ENCODE results near the gene KCNIP1. TPM values are rescaled to one million over a fixed set of nuclear protein-coding genes. Genes with fewer than 3 reads are reported as not detected.

The KCNIP1 gene
- total and polyA plus RNA-seq, 2 of the 8 experiments (the other 6 are each of a cell fraction or from before 2014, with no cell fraction given) = 0.52 to 0.83 TPM

DNA sequence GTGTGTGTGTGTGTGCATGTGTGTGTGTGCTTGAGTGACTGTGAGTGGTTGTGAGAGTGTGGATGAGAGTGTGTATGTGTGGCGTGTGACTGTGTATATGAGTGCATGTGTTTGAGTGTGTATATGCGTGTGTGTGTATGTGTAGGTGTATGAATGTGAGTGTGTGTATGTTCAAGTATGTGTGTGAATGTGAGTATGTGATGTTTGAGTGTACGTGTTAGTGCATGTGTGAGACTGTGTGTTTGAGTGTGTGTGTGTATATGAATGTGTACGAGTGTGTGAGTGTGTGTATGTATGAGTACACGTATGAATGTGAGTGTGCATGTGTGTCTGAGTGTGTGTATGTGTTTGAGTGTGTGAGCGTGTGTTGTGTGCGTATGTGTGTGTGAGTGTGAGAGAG lies 47.8 kb downstream of the KCNIP1 start:
- FAIRE-seq = no peak
- no peak for DNase-seq (ENCODE audit: low read depth in 1 of 2, low spot score in 2 of 2)
- H2BK12ac ChIP-seq (ENCODE audit: low read depth, low read length) = peak overlapping the region; percentile 56; the same call in 1 of the 2 replicates
- H4K5ac ChIP-seq (ENCODE audit: insufficient read length, low read depth, low read length) = no peak overlapping the region
- no peaks in the 10 kb centered on the region for H3K79me1 ChIP-seq (ENCODE audit: low read depth, low read length)
- H3K23ac ChIP-seq (ENCODE audit: insufficient read length) = no peak overlapping the region
- H2BK15ac ChIP-seq (ENCODE audit: low read length) = peak overlapping the region; percentile 55; the same call in 1 of the 2 replicates
- H3K23me2 ChIP-seq (ENCODE audit: low read depth, low read length) = peaks cover 10% of the 10 kb centered on the region
- H2AFZ ChIP-seq (ENCODE audit: low read length) = no peak overlapping the region
- CTCF ChIA-PET (ENCODE audit: partially characterized antibody) = interaction anchor here (0.9 kb wide), 1 partner anchor 52 kb away, joined by 3 read pairs; no protein-coding TSS in a partner anchor
- no peak overlapping the region; the same call in 1 of the 2 replicates for H2AK5ac ChIP-seq (ENCODE audit: low read depth, low read length)
- H3K4me2 ChIP-seq (ENCODE audit: insufficient read depth in 1 of 2, low read depth in 2 of 2, low read length in 2 of 2) = no peak overlapping the region
- H3K4me1 ChIP-seq (replicated peaks in 1 of 4; ENCODE audit: control insufficient read depth in 3 of 4, insufficient read depth in 4 of 4, low read length in 3 of 4) = peaks cover 0 to 8% (median 2%) of the 10 kb centered on the region in 4 experiments; a peak in 1 of 7 replicates
- WGBS, 2 experiments (ENCODE audit: extremely low coverage in 1 of 2, insufficient coverage in 1 of 2, insufficient read length in 1 of 2, insufficient replicate concordance in 2 of 2, low coverage in 1 of 2, low lambda C conversion rate in 2 of 2, missing lambda C conversion rate in 1 of 2) = 86 to 100% methylated on average over 6 to 7 of the region's 7 CpGs
- H3K27me3 ChIP-seq (replicated peaks in 1 of 4; ENCODE audit: control insufficient read depth in 3 of 4, extremely low read depth in 1 of 4, insufficient read depth in 3 of 4, low read length in 3 of 4) = no peaks in the 10 kb centered on the region
- H3K14ac ChIP-seq (ENCODE audit: insufficient read length) = no peak overlapping the region
- POLR2A ChIA-PET (ENCODE audit: partially characterized antibody) = no interaction called here
- H3K9ac ChIP-seq (replicated peaks in 1 of 4; ENCODE audit: extremely low read depth in 1 of 4, low read depth in 3 of 4, low read length in 3 of 4) = no peak overlapping the region; a peak in 1 of 7 replicates
- H2BK20ac ChIP-seq (ENCODE audit: low read length) = no peak overlapping the region
- no peaks in the 10 kb centered on the region for H3K36me3 ChIP-seq (ENCODE audit: control insufficient read depth in 2 of 4, insufficient read depth in 4 of 4, low read length in 3 of 4)
- H3K9me3 ChIP-seq (ENCODE audit: insufficient read depth in 2 of 2, low read depth in 1 of 2, low read length in 1 of 2) = no peaks in the 10 kb centered on the region
- H4K8ac ChIP-seq (ENCODE audit: extremely low read depth, insufficient read depth, low read length) = no peak overlapping the region
- peak overlapping the region; percentile 70 for H3K56ac ChIP-seq (replicated peaks; ENCODE audit: insufficient read length, low read depth, low read length)
- no peaks in the 10 kb centered on the region; a peak in 2 of 4 replicates for H3K79me2 ChIP-seq (ENCODE audit: control insufficient read depth in 1 of 2, insufficient read depth in 2 of 2, low read length in 2 of 2)
- H2BK5ac ChIP-seq (ENCODE audit: low read depth, low read length) = 0 out of 2 replicates have a peak overlapping the region, but pooled peaks have one; percentile 42
- H3K18ac ChIP-seq (ENCODE audit: extremely low read depth, low read length) = no peak overlapping the region
- no peak overlapping the region for H2BK120ac ChIP-seq (replicated peaks; ENCODE audit: low read depth, low read length)
- peak overlapping the region; percentile 68 for H4K91ac ChIP-seq (replicated peaks; ENCODE audit: insufficient read length, low read length)
- peaks cover 0 to 7% of the 10 kb centered on the region in 2 experiments for H4K20me1 ChIP-seq (replicated peaks in 1 of 2; ENCODE audit: control insufficient read depth in 1 of 2, insufficient read depth in 2 of 2, low read length in 2 of 2)
- no peak overlapping the region for H3K27ac ChIP-seq (ENCODE audit: low read depth, low read length)
- TF ChIP-seq BRCA1 (IDR thresholded peaks at IDR 0.05; ENCODE audit: low read depth, low read length) (no peak), SUZ12 (IDR thresholded peaks at IDR 0.05; ENCODE audit: low read length) (no peak), BACH1 (IDR thresholded peaks at IDR 0.05; ENCODE audit: low read length) (no peak), CHD1 (IDR thresholded peaks at IDR 0.05; ENCODE audit: low read depth, low read length) (no peak), TCF12 (IDR thresholded peaks at IDR 0.05; ENCODE audit: low read depth, low read length) (no peak), KDM5A (IDR thresholded peaks at IDR 0.05; ENCODE audit: low read length) (no peak), SP2 (IDR thresholded peaks at IDR 0.05; ENCODE audit: low read length) (no peak), ZNF274 (IDR thresholded peaks at IDR 0.05; ENCODE audit: borderline replicate concordance, extremely low read depth, low read length) (no peak), NRF1 (IDR thresholded peaks at IDR 0.05; ENCODE audit: low read depth, low read length) (no peak), CREB1 (IDR thresholded peaks at IDR 0.05) (no peak), NANOG (IDR thresholded peaks at IDR 0.05; ENCODE audit: insufficient read depth, low read depth, low read length, poor library complexity, severe bottlenecking) (no peak), SRF (IDR thresholded peaks at IDR 0.05; ENCODE audit: low read depth, low read length) (no peak), JUN (IDR thresholded peaks at IDR 0.05; ENCODE audit: low read depth, low read length) (no peak)
- TF ChIP-seq, protein P1, sequence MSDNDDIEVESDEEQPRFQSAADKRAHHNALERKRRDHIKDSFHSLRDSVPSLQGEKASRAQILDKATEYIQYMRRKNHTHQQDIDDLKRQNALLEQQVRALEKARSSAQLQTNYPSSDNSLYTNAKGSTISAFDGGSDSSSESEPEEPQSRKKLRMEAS (IDR thresholded peaks at IDR 0.05) = no peak
- H3K4me3 ChIP-seq (ENCODE audit: extremely low read depth in 1 of 4, insufficient read depth in 2 of 4, low read depth in 3 of 4, low read length in 4 of 4) = no peak overlapping the region
- H3K4ac ChIP-seq (replicated peaks; ENCODE audit: insufficient read length, low read depth, low read length) = peak overlapping the region; percentile 84

Measured in H1 (cell line).